SK-MEL-5 (cell line): ENCODE measurements around the gene SLCO2B1. TPM values are rescaled to one million over a fixed set of nuclear protein-coding genes. Genes with fewer than 3 reads are reported as not detected.

Experiments
- DNase-seq: peaks from one replicate; pipeline ENCODE4 v3.0.0-alpha.2; 2016; ENCODE audit warnings: low read depth, low spot score
- in situ Hi-C: cut with HindIII; loops from 2 replicates; pipeline ENCODE4 v1.10.0; 2016; ENCODE audit warnings: low sequenced_read_pairs, high pct_unique_total_duplicates, low pct_unique_long_range_greater_than_20kb
- total RNA-seq: library from RNA; depleted of rRNA; stranded (reverse); fragments of >200 nt; shearing (Covaris generic); gene quantifications from 2 replicates; pipeline ENCODE4 v1.2.3, GENCODE V29; 2014

SLCO2B1 gene
- total RNA-seq, 1 experiment from 2014 or later = 0.13 TPM

- in situ Hi-C loops = no loop called here
- DNase-seq = no peak
Observed at GRCh38 chr11:75155570-75156422, 4.9 kb downstream of the SLCO2B1 start.

- DNase-seq = no peak
- in situ Hi-C loops = no loop called here
Observed at GRCh38 chr11:75158241-75158640, 7.3 kb downstream of the SLCO2B1 start.

DNA sequence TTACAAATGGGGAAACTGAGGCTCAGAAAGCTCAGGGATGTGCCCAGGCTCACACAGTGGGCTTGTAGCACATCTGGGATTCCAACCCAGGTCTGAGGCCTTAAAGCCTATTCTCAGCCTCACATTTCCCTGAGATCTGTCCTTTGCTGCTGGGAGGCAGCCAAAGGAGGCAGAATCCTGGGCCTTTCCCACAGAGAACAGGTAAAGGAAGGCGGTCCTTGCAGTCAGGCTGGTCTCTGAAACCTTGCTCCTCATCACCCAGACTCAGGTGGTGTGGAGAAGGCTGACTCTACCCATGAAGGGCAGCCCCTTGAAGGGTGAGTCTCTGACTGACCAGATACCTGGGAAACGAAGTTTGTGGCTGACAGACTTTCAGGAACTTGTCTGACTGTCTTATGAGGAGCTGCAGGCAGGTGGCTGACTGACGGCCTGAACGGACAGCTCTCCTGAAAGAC, 7.8 kb downstream of the SLCO2B1 start:
- in situ Hi-C loops = no loop called here
- DNase-seq = no peak

DNA sequence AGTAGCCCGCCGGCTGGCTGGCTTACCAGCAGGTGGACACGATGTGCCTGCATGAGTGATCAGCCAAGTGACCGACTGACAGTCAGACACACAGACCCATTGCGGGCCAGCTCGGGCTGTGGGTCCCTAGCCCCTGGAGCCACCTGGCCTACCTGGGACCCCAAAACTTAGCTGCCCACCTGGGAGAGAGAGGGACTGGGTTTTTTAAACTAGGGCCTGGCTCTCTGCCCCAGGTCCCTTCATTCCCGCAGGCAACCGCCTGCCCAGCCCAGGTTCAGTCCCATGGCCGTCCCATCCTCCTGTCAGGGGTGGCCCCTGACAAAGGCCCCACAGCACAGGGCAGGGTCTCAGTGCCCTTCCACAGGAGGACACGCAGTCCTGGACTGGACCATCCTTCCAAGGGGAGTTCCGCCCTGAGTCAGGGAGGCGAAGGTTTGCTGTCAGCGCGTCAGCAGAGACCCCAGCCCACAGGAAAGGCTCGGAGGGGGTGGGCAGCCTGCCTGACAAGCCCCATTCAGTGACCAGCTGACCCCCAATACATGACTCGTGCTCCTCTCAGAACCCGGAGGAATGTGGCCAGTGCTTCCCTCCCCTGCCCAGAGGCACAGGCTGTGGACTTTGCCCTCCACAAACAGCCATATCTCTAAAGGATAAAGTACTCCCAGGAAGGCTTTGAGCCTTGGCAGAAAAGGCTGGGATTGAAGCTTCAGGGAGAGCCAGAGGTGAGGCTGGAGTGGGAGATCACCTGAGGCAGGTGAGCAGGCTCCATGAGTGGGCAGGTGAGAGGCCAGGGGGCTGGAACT, 8.4 kb downstream of the SLCO2B1 start:
- DNase-seq = no peak
- in situ Hi-C loops = no loop called here

GRCh38 chr11:75160220-75160757, 9.4 kb downstream of the SLCO2B1 start:
- in situ Hi-C loops = no loop called here
- DNase-seq = no peak

DNA sequence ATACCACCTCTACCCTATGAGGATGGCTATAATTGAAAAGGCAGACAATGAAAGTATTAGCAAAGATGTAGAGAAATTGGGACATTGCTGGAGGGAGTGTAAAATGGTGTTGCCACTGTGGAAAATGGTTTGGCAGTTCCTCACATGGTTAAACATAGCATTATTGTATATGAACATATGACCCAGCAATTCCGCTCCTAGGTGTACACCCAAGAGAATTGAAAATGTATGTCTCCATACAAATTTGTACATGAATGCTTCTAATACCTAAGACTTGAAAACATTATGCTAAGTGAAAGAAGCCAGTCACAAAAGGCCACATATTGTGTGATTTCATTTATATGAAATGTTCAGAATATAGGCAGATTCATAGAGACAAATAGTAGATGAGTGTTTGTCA, 10.0 kb downstream of the SLCO2B1 start:
- in situ Hi-C loops = no loop called here
- DNase-seq = no peak

GRCh38 chr11:75161506-75162095, 10.7 kb downstream of the SLCO2B1 start:
- DNase-seq = no peak
- in situ Hi-C loops = no loop called here

DNA sequence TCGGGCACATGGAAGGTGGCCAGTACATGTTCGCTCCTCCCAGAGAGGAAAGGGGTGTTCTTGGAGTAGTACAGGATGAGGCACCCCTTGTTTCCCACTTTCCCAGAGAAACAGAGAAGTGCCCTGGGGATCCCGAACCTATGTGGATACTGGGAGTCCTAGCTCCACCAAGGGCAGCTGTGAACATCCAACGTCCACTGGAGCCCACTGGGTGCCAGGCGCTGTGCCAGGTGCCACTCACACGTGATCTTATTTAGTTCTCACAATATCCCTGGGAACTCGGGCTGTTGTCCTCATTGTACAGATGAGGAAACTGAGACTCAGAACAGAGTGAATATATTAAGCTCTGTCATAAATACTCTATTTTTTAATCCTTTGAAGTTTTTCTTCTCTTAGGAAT, 12.0 kb downstream of the SLCO2B1 start:
- in situ Hi-C loops = no loop called here

GRCh38 chr11:75163921-75164849, 13.3 kb downstream of the SLCO2B1 start:
- in situ Hi-C loops = no loop called here
- DNase-seq = no peak

More for the DNA sequence above, 12.0 kb downstream of the SLCO2B1 start:
- DNase-seq = no peak

DNA sequence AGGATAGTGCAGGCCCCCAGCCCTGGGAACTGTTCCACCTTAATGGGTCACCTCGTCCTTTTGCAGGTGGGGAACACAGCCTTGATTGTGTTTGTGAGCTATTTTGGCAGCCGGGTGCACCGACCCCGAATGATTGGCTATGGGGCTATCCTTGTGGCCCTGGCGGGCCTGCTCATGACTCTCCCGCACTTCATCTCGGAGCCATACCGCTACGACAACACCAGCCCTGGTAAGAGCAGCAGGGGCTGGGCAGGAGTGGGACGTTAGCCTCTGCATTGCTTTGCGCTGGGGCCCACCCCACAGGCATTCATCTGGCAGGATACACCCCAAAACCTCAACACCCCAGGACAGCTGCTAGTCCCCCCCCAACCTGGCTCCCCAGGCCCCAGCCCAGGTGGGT, 14.8 kb downstream of the SLCO2B1 start:
- in situ Hi-C loops = no loop called here
- no peak for DNase-seq

- no peak for DNase-seq
- in situ Hi-C loops = no loop called here
Observed at GRCh38 chr11:75166791-75167190, 15.9 kb downstream of the SLCO2B1 start.

GRCh38 chr11:75167617-75168016, 16.7 kb downstream of the SLCO2B1 start:
- in situ Hi-C loops = no loop called here

DNA sequence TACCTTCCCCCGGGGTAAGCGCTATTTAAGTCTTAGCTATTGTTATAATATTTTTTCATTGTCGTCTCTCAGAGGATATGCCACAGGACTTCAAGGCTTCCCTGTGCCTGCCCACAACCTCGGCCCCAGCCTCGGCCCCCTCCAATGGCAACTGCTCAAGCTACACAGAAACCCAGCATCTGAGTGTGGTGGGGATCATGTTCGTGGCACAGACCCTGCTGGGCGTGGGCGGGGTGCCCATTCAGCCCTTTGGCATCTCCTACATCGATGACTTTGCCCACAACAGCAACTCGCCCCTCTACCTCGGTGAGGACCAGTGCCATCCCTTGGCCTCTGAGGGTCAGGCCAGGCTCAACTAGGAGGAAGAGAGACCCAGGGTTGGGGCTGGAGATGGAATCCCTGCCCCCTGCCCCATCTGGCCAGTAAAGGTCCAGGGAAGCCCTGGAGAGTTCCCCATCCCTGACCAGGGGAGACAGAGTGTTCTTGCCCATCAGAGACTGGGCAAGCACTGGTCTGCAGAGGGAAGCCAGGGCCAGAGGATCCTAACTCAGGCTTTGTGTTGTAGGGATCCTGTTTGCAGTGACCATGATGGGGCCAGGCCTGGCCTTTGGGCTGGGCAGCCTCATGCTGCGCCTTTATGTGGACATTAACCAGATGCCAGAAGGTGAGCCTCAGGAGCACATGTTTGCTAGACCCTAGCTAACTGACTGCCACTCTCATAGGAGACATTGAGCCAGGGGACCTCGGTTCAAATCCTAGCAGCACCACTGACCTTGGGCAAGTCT, 18.4 kb downstream of the SLCO2B1 start:
- in situ Hi-C loops = no loop called here
- DNase-seq = no peak

More at GRCh38 chr11:75167617-75168016, 16.7 kb downstream of the SLCO2B1 start:
- DNase-seq = no peak

DNA sequence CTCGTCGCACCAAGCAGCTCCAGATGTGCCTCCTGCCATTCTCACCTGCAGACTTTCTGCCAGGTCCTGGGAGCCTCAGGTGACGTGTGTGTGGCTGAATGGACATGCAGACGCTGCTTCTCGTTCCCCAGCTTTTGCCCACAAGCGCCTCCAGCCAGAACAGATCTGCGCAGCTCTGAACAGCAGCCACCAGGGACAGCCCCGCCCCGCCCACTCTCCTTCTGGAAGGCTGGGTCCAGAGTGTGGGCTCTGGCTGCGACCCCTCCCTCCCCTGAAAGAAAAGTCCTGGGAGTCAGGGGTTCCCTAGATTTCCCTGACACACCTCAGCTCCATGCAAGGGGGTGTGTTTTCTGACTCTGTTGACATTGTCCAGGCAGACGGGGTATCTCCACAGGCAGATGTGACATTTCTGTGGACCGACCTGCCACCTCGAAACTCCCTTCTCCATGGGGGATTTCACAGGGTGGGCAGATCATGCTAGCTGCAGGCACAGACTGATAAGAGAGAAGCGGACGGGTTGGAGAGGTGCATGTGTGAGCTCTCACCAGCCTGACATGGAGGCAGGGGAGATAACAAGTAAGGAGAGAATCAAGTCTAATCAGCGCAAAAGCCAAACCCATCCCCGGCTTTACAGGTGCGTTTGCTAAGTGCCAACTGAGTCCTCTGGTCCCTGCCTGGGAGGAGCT, 19.8 kb downstream of the SLCO2B1 start:
- no peak for DNase-seq
- in situ Hi-C loops = no loop called here

DNA sequence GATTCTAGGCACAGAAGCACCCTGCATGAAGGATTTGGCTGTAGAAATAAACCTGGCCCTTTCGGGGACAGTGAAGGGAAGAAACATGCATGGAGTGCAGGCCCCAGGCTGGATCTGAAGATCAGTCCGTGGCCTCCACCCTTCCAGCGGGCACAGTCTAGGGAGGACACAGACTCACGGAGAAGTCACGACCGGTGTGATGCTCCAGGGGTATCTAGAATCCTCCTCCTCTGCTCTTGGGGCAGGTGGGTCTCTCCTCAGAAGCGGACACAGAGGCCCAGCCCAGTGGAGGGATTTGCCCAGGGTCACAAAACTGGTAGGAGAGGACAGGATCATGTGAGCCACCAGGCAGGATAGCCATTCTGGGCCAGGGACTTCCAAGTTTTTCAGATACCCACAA, 22.4 kb downstream of the SLCO2B1 start:
- in situ Hi-C loops = no loop called here
- DNase-seq = no peak
